HUES48 (cell line): ENCODE measurements around the gene SCFD2.

Experiments
- H3K27ac ChIP-seq: one replicate; pipeline ENCODE4 v1.7.0; 2013; ENCODE audit warnings: low read depth, low read length, inconsistent platforms
- H3K27me3 ChIP-seq: 2 replicates; pipeline ENCODE4 v1.6.1; 2013; ENCODE audit warnings: mild to moderate bottlenecking, low read length; ENCODE audit not compliant: control insufficient read depth, insufficient read depth
- H3K36me3 ChIP-seq: 2 replicates; pipeline ENCODE4 v1.6.1; 2013; ENCODE audit warnings: low read length; ENCODE audit not compliant: control insufficient read depth, insufficient read depth
- H3K4me1 ChIP-seq: 2 replicates; pipeline ENCODE4 v1.6.1; 2013; ENCODE audit warnings: mild to moderate bottlenecking, low read length; ENCODE audit not compliant: control insufficient read depth, insufficient read depth
- H3K4me3 ChIP-seq: 2 replicates; pipeline ENCODE4 v1.5.1; 2013; ENCODE audit warnings: mild to moderate bottlenecking, low read depth, low read length
- H3K9ac ChIP-seq: 2 replicates; pipeline ENCODE4 v1.6.1; 2013; ENCODE audit warnings: mild to moderate bottlenecking, low read depth, low read length, moderate library complexity
- H3K9me3 ChIP-seq: 2 replicates; pipeline ENCODE4 v1.6.1; 2013; ENCODE audit warnings: low read length; ENCODE audit not compliant: control insufficient read depth, insufficient read depth

SCFD2 gene

DNA sequence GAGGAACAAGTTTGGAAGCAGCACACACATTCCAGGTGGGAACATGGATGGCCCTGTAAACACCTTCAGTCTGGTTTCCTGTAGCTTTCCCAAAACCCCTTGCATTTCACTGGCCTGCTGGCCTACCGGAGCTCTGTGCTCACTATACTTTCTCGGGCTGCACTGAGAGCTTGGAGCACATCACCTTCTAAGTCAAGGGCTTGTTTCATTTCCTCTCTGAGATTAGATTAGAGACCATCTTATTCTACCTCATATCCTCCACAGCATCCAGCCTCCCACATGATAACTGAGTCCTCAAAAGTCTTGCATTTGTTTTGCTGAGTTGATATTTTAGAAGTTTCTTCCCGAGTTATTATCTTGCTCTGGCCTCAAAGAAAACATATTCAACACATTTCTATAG, 356.0 kb downstream of the SCFD2 start:
- no peak overlapping the region for H3K9ac ChIP-seq
- H3K9me3 ChIP-seq = no peaks in the 10 kb centered on the region
- no peaks in the 10 kb centered on the region for H3K27me3 ChIP-seq
- no peak overlapping the region for H3K27ac ChIP-seq
- H3K4me1 ChIP-seq = peaks cover 3% of the 10 kb centered on the region
- H3K36me3 ChIP-seq = no peaks in the 10 kb centered on the region
- no peak overlapping the region for H3K4me3 ChIP-seq

- no peaks in the 10 kb centered on the region for H3K9me3 ChIP-seq
- no peaks in the 10 kb centered on the region for H3K27me3 ChIP-seq
- no peak overlapping the region for H3K9ac ChIP-seq
- no peak overlapping the region for H3K27ac ChIP-seq
- no peaks in the 10 kb centered on the region for H3K36me3 ChIP-seq
- peaks cover 1% of the 10 kb centered on the region for H3K4me1 ChIP-seq
- no peak overlapping the region for H3K4me3 ChIP-seq
These were observed 358.8 kb downstream of the SCFD2 start for GRCh38 chr4:53007024-53007423.

DNA sequence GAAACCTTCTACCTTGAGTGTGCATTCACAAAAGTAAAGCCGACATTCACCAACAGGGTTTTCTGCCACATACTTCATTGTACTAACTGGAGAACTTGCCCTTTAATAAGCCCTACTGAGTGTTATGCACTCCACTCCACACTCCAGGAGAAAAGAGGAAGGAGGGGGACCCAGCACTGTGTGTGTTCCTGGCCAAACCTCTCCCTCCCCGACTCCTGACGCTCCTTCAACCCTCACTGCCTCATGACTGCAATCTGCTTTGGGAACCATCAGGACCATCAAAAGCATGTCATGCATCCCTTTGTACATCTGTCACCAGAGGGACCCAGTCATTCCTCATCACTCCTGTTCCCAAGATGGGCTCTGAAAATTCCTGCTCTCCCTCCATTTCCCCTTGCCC, 360.1 kb downstream of the SCFD2 start:
- H3K27ac ChIP-seq = no peak overlapping the region
- H3K9me3 ChIP-seq = no peaks in the 10 kb centered on the region
- H3K36me3 ChIP-seq = no peaks in the 10 kb centered on the region
- no peaks in the 10 kb centered on the region for H3K4me1 ChIP-seq
- H3K27me3 ChIP-seq = no peaks in the 10 kb centered on the region
- H3K9ac ChIP-seq = no peak overlapping the region
- H3K4me3 ChIP-seq = no peak overlapping the region

DNA sequence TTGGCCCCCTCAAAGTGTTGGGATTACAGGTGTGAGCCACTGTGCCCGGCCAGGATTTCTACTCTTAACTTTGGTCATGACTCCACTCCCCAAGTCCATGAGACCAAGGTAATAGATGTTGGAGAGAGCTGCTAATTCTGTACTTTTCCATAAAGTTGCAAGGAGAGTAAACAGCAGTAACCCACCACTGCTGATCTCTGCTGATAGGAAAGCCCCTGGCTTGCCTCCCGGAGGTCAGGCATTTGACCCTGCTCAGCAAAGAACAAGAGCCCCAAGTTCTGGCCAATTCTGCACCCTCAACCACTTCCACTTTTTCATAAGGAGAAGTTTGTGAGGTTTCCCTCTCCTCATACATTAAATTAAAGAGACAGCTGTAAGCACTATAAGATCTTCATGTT, 360.7 kb downstream of the SCFD2 start:
- Histone ChIP-seq H3K9ac (no peak overlapping the region), H3K36me3 (no peaks in the 10 kb centered on the region), H3K9me3 (no peaks in the 10 kb centered on the region), H3K27ac (no peak overlapping the region), H3K4me1 (no peaks in the 10 kb centered on the region), H3K4me3 (no peak overlapping the region), H3K27me3 (no peaks in the 10 kb centered on the region)

DNA sequence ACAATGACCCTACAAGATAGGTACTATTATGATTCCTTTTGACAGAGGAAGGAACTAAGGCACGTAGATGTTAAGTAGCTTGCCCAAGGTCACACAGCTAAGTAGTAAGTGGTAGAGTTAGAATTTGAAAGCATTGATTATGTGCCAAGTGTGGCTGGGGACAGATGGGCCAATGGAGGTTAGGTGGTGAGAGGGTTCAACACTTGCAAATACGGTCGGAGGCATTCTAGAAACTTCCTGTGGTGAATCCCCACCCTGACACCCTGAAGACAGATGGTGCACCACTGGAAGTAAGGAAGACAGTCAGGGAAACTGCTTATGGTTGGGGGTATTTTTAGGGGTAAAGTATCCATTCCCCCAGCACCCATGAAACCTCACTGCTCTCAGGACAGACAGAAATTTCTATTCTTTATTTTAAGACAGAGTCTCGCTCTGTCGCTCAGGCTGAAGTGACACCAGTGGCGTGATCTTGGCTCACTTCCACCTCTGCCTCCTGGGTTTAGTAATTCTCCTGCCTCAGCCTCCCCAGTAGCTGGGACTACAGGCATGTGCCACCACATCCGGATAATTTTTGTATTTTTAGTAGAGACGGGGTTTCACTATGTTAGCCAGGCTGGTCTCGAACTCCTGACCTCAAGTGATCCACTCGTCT, 361.2 kb downstream of the SCFD2 start:
- no peaks in the 10 kb centered on the region for H3K36me3 ChIP-seq
- no peak overlapping the region for H3K9ac ChIP-seq
- H3K4me3 ChIP-seq = no peak overlapping the region
- no peak overlapping the region for H3K27ac ChIP-seq
- H3K27me3 ChIP-seq = no peaks in the 10 kb centered on the region
- H3K9me3 ChIP-seq = no peaks in the 10 kb centered on the region
- H3K4me1 ChIP-seq = no peaks in the 10 kb centered on the region

DNA sequence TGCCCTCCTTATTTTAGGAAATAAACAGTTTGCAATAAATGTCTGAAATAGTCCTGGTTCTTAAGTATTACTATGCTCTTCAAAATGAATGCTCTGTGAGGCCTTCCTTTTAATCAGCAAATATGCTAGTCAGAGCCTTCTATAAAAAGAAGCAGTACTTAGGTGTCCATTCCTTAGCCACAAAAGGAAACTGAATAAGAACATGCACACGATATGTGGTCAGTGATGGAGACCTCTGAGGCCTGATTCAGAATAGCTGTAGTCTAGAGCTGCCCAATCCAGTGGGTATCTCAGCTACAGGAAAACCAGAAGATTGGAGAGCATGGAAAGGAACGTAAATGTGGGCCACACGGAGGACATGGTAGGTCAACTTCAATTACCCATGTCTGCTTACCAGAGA, 361.9 kb downstream of the SCFD2 start:
- H3K9ac ChIP-seq = no peak overlapping the region
- no peak overlapping the region for H3K27ac ChIP-seq
- no peaks in the 10 kb centered on the region for H3K9me3 ChIP-seq
- no peaks in the 10 kb centered on the region for H3K4me1 ChIP-seq
- no peak overlapping the region for H3K4me3 ChIP-seq
- no peaks in the 10 kb centered on the region for H3K36me3 ChIP-seq
- no peaks in the 10 kb centered on the region for H3K27me3 ChIP-seq

DNA sequence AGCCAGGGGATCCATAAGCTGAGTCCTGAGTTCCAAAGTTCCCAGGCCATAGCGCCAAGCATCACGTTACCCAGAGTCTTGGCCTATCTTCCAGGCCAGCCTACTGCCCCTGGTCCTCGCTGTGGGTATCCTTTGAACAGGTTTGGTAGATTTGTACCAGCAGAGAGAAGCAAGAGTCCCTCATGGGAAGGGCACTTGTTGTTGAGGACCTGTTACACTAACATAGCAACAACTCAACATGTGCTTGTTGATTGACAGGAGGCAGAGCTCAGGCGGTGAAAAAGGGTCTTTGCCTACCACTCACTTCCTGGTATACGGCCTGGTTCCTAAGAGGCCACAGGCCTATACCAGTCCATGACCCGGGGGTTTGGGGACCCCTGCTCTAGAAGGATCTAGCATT, 365.3 kb downstream of the SCFD2 start:
- no peaks in the 10 kb centered on the region for H3K9me3 ChIP-seq
- H3K9ac ChIP-seq = no peak overlapping the region
- no peaks in the 10 kb centered on the region for H3K36me3 ChIP-seq
- no peaks in the 10 kb centered on the region for H3K4me1 ChIP-seq
- no peak overlapping the region for H3K27ac ChIP-seq
- no peak overlapping the region for H3K4me3 ChIP-seq
- no peaks in the 10 kb centered on the region for H3K27me3 ChIP-seq

DNA sequence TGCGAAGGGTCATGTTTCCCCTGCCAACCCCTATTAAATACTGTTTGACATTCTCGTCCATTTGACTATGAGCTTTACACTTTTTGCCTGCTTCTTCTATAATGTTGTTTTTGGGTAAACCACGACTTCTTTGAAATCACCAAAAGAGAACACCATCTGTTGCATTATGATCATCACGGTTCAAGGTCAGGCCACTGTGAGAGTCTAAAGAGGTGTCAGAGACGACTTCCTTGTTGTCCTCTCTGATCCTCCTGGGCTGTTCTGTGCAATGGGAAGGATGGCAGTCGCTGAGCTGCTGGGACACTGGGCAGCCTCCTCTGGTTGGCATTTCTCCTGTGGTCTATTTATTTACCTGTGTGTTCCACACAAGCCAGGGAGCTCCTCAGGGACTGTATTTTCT, 366.2 kb downstream of the SCFD2 start:
- Histone ChIP-seq H3K9me3 (0 out of 2 replicates have a peak, but pooled peaks cover 2% of the 10 kb centered on the region), H3K9ac (no peak overlapping the region), H3K4me1 (no peaks in the 10 kb centered on the region), H3K36me3 (no peaks in the 10 kb centered on the region), H3K27ac (no peak overlapping the region), H3K27me3 (no peaks in the 10 kb centered on the region), H3K4me3 (no peak overlapping the region)

DNA sequence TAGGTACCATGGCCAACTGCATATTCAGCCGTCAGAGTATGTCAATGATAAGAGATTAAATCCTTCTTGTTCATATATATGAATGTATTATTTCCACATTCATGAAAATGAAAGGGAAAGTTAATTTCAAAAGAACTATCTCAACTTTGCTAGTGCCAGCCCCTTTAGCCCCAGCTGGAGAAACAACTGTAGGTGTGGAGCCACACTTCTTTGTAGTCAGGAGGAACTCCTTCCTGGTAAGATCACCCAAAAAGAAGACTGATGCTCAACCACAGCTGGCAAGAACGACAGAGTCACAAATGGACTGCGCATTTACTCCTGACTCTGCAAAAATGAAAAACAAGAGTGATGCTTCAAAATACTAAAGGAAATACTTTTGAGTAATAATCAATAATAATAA, 367.4 kb downstream of the SCFD2 start:
- H3K4me3 ChIP-seq = no peak overlapping the region

GRCh38 chr4:52997132-52997416, 368.8 kb downstream of the SCFD2 start:
- no peaks in the 10 kb centered on the region for H3K4me1 ChIP-seq
- no peak overlapping the region for H3K9ac ChIP-seq
- no peaks in the 10 kb centered on the region for H3K36me3 ChIP-seq
- 0 out of 2 replicates have a peak, but pooled peaks cover 4% of the 10 kb centered on the region for H3K9me3 ChIP-seq
- no peak overlapping the region for H3K27ac ChIP-seq
- H3K4me3 ChIP-seq = no peak overlapping the region
- no peaks in the 10 kb centered on the region for H3K27me3 ChIP-seq

More for the DNA sequence above, 367.4 kb downstream of the SCFD2 start:
- Histone ChIP-seq H3K27me3 (no peaks in the 10 kb centered on the region), H3K9me3 (0 out of 2 replicates have a peak, but pooled peaks cover 4% of the 10 kb centered on the region), H3K36me3 (no peaks in the 10 kb centered on the region), H3K9ac (no peak overlapping the region), H3K4me1 (no peaks in the 10 kb centered on the region), H3K27ac (no peak overlapping the region)

- H3K4me1 ChIP-seq = no peaks in the 10 kb centered on the region
- 0 out of 2 replicates have a peak, but pooled peaks cover 8% of the 10 kb centered on the region for H3K9me3 ChIP-seq
- no peaks in the 10 kb centered on the region for H3K36me3 ChIP-seq
- no peak overlapping the region for H3K27ac ChIP-seq
- H3K9ac ChIP-seq = no peak overlapping the region
- no peak overlapping the region for H3K4me3 ChIP-seq
- H3K27me3 ChIP-seq = no peaks in the 10 kb centered on the region
These were observed 369.4 kb downstream of the SCFD2 start for GRCh38 chr4:52996261-52997131.
